GF-D8 (cell line): Measurements from ENCODE around the gene LSM2.
"Not testable (repeated sequence)": the region's sequence is repeated elsewhere in the genome, so short reads cannot be mapped to it uniquely, and the experiment has no call there.

ENCODE experiments used
- DNase-seq: peaks from one replicate; lab custom pipeline; 2025; lab: John Stamatoyannopoulos, UW

Gene LSM2

DNA sequence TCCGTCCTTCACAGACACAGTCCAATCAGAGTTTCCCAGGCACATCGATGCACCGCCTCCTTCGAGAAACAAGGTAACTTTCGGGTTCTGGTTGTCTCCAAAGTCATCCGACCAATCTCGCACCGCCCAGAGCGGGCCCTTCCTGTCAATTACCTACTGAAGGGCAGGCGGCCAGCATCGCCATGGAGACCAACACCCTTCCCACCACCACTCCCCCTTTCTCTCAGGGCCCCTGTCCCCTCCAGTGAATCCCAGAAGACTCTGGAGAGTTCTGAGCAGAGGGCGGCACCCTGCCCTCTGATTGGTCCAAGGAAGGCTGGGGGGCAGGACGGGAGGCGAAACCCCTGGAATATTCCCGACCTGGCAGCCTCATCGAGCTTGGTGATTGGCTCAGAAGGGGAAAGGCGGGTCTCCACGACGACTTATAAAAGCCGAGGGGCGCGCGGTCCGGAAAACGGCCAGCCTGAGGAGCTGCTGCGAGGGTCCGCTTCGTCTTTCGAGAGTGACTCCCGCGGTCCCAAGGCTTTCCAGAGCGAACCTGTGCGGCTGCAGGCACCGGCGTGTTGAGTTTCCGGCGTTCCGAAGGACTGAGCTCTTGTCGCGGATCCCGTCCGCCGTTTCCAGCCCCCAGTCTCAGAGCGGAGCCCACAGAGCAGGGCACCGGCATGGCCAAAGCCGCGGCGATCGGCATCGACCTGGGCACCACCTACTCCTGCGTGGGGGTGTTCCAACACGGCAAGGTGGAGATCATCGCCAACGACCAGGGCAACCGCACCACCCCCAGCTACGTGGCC lies 20.7 kb upstream of the LSM2 start, which contains the start of gene HSPA1B:
Gene HSPA1B, plus strand, starts transcription at position 453 of the 794 bp plus-strand sequence. Its CDS starts 213 bp downstream, at position 666.
- DNase-seq: peak; percentile 99

DNA sequence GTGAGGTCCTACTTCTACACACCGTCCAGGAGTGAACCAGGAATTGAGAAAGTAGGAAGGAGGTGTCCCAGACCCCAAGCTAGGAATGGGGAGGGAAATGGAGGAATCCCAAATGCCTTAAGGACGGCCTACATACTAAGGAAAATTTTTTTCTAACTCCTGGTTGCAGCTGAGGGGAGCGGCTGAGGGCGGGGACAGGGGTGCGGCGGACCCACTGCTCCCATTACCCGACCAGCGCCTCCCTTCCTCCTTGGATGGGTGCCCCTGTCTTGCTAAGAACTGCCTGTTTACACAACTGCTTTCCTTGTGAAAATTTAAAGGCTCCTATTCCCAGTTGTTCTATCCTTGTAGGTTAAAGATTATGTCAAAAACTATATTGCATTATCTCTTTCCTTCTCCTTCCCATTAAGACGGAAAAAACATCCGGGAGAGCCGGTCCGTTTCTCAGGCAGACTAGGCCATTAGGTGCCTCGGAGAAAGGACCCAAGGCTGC lies 20.1 kb upstream of the LSM2 start:
- DNase-seq: peak; percentile 81

DNA sequence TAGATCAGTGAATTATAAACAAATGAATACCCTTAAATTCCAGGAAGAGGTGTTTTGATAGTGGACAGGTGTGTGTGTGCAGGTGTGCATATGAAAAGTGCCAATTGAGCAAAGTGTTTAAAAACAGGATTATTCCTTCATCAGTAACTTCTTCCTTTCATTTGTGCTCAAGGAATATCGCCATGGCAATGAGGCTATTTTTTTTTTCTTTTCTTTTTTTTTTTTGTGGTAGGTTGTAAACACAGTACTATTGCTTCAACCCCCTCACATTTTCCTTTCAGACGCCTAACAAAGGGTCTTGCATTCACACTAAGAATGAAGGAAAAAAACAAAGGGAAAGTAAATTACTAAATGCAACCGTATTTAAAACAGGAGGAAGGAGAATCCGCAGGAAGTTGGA lies 18.8 kb upstream of the LSM2 start:
- no peak for DNase-seq

DNA sequence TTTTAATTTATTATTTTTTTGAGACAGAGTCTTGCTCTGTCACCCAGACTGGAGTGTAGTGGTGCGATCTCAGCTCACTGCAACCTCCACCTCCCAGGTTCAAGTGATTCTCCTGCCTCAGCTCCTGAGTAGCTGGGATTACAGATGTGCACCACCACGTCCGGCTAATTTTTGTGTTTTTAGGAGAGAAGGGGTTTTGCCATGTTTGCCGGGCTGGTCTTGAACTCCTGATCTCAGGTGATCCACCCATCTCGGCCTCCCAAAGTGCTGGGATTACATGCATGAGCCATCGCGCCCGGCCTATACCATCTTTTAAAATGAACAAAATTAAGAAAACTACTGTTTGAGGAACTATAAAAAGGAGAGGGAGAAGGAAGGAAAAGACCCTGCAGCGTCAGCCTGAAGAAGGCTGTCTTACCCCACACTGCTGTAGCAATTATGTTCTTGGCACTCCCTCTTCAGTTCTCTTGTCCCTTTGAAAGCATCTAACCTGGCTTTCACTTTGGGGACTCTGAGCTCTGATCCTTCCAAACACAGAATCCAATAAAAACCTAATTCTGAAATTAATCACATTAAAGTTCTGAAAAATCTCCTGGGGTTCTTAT lies 16.9 kb upstream of the LSM2 start:
- DNase-seq: peak; percentile 29

DNA sequence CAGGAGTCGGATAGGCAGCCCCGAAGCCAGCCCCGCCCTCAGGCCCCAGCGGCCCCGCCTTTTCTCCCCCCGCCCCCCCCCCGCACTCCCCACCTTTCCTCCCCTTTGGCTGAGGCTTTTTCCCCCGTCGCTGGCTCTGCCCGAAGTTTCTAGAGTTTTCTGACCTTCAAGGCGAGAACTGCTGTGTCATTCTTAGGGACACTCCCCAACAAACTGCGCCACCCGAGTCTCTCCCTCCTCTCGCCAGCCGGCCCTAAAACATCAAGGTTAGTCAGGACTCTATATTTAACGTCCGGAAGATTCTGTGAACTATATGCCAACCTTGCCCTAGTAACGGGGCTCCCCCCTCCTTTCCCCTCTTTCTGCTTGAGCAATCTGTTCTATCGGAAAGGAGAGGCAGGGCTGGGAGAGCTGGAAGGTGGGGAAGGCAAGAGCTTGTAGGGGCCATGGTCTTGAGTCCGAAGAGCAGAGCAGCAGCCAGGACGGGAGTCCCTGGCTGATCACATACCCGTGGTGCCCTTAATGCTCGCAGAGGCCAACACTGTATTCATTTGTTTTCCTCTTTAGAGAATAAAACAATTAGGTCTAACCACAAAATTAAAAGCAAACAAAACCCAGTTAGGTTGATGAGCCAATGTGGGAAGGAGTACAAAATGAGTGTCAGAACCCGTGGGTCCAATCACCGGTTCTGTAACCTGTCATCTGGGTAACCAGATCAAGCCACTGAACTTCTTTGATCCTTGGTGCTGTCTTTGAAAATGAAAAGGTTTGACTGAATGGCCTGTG lies 15.5 kb upstream of the LSM2 start:
- DNase-seq: peak; percentile 81

DNA sequence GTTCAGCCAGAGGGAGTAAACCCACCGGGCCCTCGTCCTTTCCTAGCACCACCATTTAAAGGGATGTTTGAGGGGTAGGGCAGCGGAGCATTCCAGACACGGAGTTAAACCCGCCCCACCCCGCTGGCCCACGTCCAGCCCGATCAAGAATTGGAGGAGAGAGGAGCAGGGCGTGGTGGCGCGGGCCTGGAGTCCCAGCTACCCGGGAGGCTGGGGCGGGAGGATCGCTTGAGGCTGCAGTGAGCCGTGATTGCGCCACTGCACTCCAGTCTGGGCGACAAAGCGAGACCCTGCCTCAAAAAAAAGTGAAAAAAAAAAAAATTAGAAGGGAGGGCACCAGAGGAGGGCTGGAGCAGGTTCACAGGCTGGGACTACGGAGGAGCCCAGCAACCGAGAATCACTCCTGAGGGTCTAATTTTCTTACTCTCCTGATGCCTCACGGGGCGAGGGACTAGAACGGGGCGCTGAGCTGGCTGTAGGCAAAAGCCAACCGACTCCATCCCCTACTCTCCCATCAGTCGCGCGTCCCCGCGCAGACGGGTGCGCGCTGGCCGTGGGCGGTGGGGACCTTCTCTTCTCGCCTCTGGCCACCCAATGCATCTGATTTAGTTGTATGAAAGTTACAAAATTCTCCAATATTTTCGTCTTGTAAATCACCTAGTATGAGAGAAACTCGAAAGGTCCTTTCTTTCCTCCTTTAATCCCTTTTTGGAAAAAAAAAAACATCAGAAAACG lies 14.7 kb upstream of the LSM2 start:
- no peak for DNase-seq

DNA sequence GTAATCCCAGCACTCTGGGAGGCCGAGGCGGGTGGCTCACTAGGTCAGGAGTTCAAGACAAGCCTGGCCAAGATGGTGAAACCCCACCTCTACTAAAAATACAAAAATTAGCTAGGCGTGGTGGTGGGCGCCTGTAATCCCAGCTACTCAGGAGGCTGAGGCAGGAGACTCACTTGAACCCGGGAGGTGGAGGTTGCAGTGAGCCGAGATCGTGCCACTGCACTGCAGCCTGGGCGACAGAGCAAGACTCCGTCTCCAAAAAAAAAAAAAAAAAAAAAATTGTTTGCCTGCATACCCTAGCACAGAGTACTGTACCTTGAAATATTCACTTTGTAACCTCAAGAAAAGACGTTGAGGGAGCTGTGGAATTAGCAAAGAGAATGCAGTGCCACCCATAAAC lies 13.6 kb upstream of the LSM2 start:
- not testable (repeated sequence) for DNase-seq

DNA sequence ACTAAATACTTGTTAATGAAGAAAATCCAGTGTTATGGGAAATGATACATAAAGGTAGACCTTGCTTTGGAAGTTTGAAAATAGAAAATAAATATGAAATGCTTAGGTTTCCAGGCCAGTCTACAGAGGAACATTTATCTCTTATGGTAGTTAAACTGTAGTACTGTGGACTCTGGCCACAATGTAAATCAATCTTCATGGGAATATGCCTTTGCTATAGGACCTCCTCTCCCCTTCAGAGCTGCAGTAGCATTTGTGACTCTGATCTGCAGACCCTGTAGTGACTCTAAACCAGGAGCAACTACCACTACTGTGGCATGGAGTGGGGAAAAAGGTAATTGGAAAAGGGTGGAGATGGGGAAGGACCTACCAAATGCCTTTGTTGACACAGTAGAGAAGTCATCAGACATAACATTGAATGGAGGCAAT lies 13.1 kb upstream of the LSM2 start:
- DNase-seq: no peak

DNA sequence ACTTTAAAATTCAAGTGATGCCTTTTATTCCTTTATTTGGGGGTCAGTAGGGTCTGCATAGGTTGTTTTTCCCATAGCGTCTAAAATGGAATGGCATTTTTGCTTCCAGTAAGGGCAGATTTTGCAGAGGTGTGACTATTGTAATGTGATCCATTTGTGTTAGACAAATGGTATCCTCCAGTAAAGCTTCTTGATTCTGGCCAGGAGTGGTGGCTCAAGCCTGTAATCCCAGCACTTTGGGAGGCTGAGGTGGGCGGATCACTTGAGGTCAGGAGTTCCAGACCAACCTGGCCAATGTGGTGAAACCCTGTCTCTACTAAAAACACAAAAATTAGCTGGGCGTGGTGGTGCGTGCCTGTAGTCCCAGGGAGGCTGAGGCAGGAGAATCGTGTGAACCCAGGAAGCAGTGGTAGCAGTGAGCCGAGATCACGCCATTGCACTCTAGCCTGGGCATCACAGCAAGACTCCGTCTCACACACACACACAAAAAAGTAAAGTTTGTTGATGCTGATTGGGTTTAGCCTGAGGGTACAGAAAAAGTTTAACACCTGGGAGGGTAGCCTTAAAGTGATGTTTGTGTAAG lies 11.3 kb upstream of the LSM2 start:
- not testable (repeated sequence) for DNase-seq

DNA sequence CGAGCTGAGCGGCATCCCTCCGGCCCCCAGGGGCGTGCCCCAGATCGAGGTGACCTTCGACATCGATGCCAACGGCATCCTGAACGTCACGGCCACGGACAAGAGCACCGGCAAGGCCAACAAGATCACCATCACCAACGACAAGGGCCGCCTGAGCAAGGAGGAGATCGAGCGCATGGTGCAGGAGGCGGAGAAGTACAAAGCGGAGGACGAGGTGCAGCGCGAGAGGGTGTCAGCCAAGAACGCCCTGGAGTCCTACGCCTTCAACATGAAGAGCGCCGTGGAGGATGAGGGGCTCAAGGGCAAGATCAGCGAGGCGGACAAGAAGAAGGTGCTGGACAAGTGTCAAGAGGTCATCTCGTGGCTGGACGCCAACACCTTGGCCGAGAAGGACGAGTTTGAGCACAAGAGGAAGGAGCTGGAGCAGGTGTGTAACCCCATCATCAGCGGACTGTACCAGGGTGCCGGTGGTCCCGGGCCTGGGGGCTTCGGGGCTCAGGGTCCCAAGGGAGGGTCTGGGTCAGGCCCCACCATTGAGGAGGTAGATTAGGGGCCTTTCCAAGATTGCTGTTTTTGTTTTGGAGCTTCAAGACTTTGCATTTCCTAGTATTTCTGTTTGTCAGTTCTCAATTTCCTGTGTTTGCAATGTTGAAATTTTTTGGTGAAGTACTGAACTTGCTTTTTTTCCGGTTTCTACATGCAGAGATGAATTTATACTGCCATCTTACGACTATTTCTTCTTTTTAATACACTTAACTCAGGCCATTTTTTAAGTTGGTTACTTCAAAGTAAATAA lies 10.6 kb upstream of the LSM2 start:
- DNase-seq: peak; percentile 50

DNA sequence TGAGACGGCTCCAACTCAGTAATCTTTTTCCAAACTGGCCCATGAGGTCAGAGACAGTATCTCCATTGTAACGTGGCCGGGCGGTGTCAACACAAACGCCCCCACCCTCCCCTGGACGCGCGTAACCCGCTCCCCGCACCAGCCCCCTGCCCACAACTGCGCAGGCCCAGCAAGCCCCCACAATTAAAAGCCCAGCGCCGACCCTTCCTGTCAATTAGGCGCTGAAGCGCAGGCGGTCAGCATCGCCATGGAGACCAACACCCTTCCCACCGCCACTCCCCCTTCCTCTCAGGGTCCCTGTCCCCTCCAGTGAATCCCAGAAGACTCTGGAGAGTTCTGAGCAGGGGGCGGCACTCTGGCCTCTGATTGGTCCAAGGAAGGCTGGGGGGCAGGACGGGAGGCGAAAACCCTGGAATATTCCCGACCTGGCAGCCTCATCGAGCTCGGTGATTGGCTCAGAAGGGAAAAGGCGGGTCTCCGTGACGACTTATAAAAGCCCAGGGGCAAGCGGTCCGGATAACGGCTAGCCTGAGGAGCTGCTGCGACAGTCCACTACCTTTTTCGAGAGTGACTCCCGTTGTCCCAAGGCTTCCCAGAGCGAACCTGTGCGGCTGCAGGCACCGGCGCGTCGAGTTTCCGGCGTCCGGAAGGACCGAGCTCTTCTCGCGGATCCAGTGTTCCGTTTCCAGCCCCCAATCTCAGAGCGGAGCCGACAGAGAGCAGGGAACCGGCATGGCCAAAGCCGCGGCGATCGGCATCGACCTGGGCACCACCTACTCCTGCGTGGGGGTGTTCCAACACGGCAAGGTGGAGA lies 8.5 kb upstream of the LSM2 start, which contains the start of the genes HSPA1A and HSPA1L:
Gene HSPA1A, plus strand, starts transcription at position 519 of the 814 bp plus-strand sequence. Its CDS starts 214 bp downstream, at position 733.
Gene HSPA1L, minus strand, starts transcription at position 259 of the 814 bp plus-strand sequence. CDS start 3,311 bp downstream, outside the sequence.
- DNase-seq: peak; percentile 91

DNA sequence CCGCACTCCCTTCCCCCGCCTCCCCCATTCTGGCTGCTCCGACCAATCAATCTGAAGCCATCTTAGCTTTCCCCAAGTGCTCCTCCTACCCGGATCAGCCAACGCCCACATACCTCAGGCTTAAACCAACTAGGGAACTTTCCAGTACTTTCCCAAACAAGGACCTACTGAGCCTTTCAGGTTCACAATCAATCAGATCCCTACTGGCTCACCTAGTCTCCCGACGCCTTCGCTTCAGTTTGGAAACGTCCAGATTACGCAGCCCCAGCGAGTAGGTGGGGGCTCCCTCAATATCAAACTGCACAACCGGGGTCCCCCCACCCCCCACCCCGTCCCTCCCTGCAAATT lies 7.9 kb upstream of the LSM2 start:
- DNase-seq: peak; percentile 79

DNA sequence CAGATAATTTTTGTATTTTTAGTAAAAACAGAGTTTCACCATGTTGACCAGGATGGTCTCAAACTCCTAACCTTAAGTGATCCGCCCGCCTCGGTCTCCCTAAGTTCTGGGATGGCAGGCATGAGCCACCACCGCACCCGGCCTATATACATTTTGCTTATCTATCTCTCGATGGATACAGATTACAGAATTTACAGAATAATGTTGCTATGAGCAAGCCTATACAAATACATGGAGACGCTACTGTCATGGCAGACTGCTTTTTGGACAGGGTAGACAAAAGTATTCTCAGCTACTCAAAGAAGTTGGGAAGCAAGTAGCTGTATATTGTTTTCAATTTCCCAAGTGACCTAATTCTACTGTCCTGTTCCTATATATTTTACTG lies 6.7 kb upstream of the LSM2 start:
- no peak for DNase-seq

DNA sequence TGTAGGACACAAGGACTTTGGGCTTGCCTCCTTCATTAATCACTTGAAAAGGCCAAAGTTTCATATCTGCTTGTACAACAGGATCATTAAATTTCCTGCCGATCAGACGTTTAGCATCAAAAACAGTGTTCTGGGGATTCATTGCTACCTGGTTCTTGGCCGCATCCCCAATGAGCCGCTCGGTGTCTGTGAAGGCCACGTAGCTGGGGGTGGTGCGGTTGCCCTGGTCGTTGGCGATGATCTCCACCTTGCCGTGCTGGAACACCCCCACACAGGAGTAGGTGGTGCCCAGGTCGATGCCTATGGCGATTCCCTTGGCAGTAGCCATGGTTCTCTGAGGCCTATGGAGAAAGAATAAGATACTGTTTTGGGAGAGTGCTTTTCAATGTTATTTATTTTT lies 4.9 kb upstream of the LSM2 start:
- no peak for DNase-seq

DNA sequence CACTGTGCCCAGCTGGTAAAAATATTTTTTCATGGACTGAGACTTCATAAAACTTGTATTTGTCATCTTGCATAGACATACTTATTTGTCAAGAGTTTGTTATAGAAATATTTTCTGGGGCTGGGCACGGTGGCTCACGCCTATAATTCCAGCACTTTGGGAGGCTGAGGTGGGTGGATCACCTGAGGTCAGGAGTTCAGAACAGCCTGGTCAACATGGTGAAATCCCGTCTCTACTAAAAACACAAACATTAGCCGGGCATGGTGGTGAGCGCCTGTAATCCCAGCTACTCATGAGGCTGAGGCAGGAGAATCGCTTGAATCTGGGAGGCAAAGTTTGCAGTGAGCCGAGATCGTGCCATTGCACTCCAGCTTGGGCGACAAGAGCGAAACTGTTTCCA lies 1.8 kb upstream of the LSM2 start:
- not testable (repeated sequence) for DNase-seq

DNA sequence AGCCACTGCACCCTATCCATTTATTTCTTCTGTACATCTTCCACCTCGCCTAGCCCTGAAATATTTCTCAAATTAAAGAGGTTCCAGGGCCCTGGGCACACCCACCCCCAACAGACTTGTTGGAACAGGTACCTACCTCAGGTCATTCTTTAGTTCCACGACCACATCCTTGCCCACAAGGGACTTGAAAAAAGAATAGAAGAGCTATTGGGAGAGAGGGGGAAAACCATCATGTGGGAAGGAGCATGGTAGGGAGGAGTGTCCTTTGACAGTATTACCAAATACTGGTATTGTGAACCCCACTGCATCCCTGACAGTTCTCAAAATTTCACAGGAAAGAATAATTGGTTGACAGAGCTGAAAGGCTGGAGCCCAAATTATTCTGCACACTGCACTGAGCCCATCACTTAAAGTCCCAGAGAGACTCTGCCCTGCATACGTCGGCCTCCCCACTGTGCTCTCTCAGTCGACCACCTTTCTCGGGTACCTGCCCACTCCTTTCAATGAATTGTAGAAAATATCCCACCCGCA lies 762 bp downstream of the LSM2 start:
- DNase-seq: no peak

DNA sequence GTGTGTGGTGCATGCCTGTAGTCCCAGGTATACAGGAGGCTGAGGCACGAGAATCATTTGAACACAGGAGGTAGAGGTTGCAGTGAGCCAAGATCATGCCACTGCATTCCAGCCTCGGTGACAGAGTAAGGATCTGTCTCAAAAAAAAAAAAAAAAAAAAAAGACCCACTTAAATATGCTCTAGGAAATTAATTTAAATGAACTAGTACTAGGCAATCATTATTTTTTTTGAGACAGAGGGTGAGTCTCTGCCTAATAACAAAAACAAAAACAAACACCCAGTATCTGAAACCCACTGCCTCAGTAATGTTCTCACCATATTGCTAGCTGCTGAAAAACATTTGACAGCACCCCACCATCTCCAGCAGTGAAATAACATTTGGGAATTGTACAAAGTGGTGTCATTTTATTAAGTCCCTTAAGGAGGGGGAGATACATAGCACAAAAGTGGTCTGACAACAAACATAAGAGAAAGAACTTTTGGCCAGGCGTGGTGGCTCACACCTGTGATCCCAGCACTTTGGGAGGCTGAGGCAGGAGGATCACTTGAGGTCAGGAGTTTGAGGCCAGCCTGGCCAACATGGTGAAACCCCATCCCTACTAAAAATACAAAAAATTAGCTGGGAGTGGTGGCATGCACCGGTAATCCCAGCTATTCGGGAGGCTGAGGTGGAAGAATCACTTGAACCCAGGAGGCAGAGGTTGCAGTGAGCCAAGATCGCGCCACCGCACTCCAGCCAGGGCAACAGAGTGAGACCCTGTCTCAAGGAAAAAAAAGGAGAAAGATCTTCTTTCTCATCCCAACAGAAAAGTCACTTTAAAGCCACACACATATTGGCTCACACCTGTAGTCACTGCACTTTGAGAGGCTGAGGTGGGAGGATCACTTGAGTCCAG lies 5.5 kb downstream of the LSM2 start:
- DNase-seq: not testable (repeated sequence)

DNA sequence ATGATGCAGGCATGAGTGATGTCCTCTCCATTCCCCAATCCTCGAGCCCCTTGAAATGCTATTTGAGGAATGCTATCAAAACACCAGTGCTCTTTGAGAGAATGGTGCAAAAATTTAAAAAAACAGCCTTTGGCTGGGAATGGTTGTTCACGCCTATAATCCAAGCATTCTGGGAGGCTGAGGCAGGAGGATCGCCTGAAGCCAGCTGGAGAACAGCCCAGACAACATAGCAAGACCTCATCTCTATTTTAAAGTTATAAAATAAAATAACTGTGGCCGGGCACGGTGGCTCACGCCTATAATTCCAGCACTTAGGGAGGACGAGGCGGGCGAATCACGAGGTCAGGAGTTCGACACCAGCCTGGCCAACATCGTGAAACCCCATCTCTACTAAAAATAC lies 7.0 kb downstream of the LSM2 start:
- DNase-seq: no peak
